ENCODE results near the gene FGF2.
"Not testable (repeated sequence)": the region's sequence is repeated elsewhere in the genome, so short reads cannot be mapped to it uniquely, and the experiment has no call there.

FGF2 gene

GRCh38 chr4:122920473-122920872 is 93.8 kb downstream of the FGF2 start:
- in situ Hi-C loops (cut with HindIII; ENCODE audit: low sequenced_read_pairs) = loop anchor here (25.0 kb wide), 1 partner anchor 158 kb away; no protein-coding TSS in a partner anchor

- in situ Hi-C loops (cut with HindIII; ENCODE audit: low sequenced_read_pairs) = loop anchor here (25.0 kb wide), 1 partner anchor 159 kb away; no protein-coding TSS in a partner anchor
Measured at GRCh38 chr4:122921300-122921699, 94.7 kb downstream of the FGF2 start.

GRCh38 chr4:122921971-122922876 is 95.6 kb downstream of the FGF2 start, which contains the start of gene NUDT6:
TSS of gene NUDT6 (minus strand) at chr4:122922597. CDS start at chr4:122922572, 25 bp downstream.
- in situ Hi-C loops (cut with HindIII; ENCODE audit: low sequenced_read_pairs) = loop anchor here (25.0 kb wide), 1 partner anchor 160 kb away; no protein-coding TSS in a partner anchor

- in situ Hi-C loops (cut with HindIII; ENCODE audit: low sequenced_read_pairs) = loop anchor here (25.0 kb wide), 1 partner anchor 161 kb away; no protein-coding TSS in a partner anchor
Measured at GRCh38 chr4:122922877-122923511, 96.4 kb downstream of the FGF2 start.

GRCh38 chr4:122928930-122929329 is 102.3 kb downstream of the FGF2 start:
- in situ Hi-C loops (cut with HindIII; ENCODE audit: low sequenced_read_pairs) = no loop called here

GRCh38 chr4:122930862-122931261 is 104.2 kb downstream of the FGF2 start:
- in situ Hi-C loops (cut with HindIII; ENCODE audit: low sequenced_read_pairs) = no loop called here

- in situ Hi-C loops (cut with HindIII; ENCODE audit: low sequenced_read_pairs) = no loop called here
Measured at GRCh38 chr4:122932763-122933162, 106.1 kb downstream of the FGF2 start.

- in situ Hi-C loops (cut with HindIII; ENCODE audit: low sequenced_read_pairs) = not testable (repeated sequence)
Measured at GRCh38 chr4:122945136-122945535, 118.5 kb downstream of the FGF2 start.

- in situ Hi-C loops (cut with HindIII; ENCODE audit: low sequenced_read_pairs) = no loop called here
Measured at GRCh38 chr4:122946142-122946541, 119.5 kb downstream of the FGF2 start.

All from DLD1 (cell line).